Measurements from ENCODE around the gene NEDD4L. TPM values are rescaled to one million over a fixed set of nuclear protein-coding genes. Genes with fewer than 3 reads are reported as not detected.

The NEDD4L gene
- total and polyA plus RNA-seq, 2 donors (not counting 1 experiment from before 2014, with no cell fraction given): 10.3 to 25.7 TPM

- no peaks in the 10 kb centered on the region for H4K20me1 ChIP-seq (ENCODE audit: control insufficient read depth, insufficient read depth, low read length, poor library complexity, severe bottlenecking)
- Mint-ChIP-seq H3K27me3 (no peaks in the 10 kb centered on the region), H3K4me1 (no peaks in the 10 kb centered on the region), H3K4me3 (no peak overlapping the region), H3K9me3 (ENCODE audit: insufficient read depth) (no peaks in the 10 kb centered on the region), H3K27ac (no peak overlapping the region)
- H3K4me1 ChIP-seq (ENCODE audit: control insufficient read depth in 2 of 2, insufficient read depth in 2 of 2, low read length in 2 of 2): no peaks in the 10 kb centered on the region
- intact Hi-C loops (cut with micrococcal nuclease): no loop called here
- H3K9me3 ChIP-seq (ENCODE audit: control extremely low read depth in 1 of 3, control insufficient read depth in 2 of 3, insufficient read depth in 1 of 3, low read length in 2 of 3): no peaks in the 10 kb centered on the region
- ChIA-PET POLR2A (no interaction called here), CTCF (interaction anchor here (0.8 kb wide), 1 partner anchor 10 kb away, joined by 4 read pairs; no protein-coding TSS in a partner anchor)
- no peak overlapping the region for H3K4me3 ChIP-seq (ENCODE audit: control extremely low read depth in 1 of 5, extremely low read depth in 1 of 5, insufficient read depth in 1 of 5, low read depth in 2 of 5, low read length in 4 of 5)
- H3K27ac ChIP-seq (ENCODE audit: low read length in 2 of 2): no peak overlapping the region
- no peak overlapping the region for H3K9ac ChIP-seq (ENCODE audit: low read length)
- DNase-seq: no peak
- TF ChIP-seq EZH2 (IDR thresholded peaks at IDR 0.05; ENCODE audit: borderline replicate concordance, insufficient read depth, low read depth, low read length, poor library complexity, severe bottlenecking) (no peak), CTCF (IDR thresholded peaks at IDR 0.05) (no peak)
- no peak for ATAC-seq (ENCODE audit: low read depth)
- no peaks in the 10 kb centered on the region for H3K27me3 ChIP-seq (replicated peaks in 1 of 4; ENCODE audit: control extremely low read depth in 1 of 4, control insufficient read depth in 3 of 4, insufficient read depth in 4 of 4, low read length in 3 of 4)
- 88% methylated on average over 5 of the region's 8 CpGs for WGBS (ENCODE audit: insufficient coverage)
- no peak overlapping the region for H3K4me2 ChIP-seq (replicated peaks; ENCODE audit: low read depth, low read length, poor library complexity, severe bottlenecking)
- H3K79me2 ChIP-seq (ENCODE audit: control insufficient read depth, insufficient read depth, low read length): no peaks in the 10 kb centered on the region
- no peak overlapping the region for H2AFZ ChIP-seq (ENCODE audit: insufficient read depth, low read depth, low read length, poor library complexity, severe bottlenecking)
- no peaks in the 10 kb centered on the region for H3K36me3 ChIP-seq (replicated peaks in 1 of 2; ENCODE audit: control extremely low read depth in 1 of 2, control insufficient read depth in 1 of 2, extremely low read depth in 1 of 2, insufficient read depth in 2 of 2, low read length in 1 of 2)
Measured at GRCh38 chr18:58355243-58355642, 311.2 kb downstream of the NEDD4L start.

DNA sequence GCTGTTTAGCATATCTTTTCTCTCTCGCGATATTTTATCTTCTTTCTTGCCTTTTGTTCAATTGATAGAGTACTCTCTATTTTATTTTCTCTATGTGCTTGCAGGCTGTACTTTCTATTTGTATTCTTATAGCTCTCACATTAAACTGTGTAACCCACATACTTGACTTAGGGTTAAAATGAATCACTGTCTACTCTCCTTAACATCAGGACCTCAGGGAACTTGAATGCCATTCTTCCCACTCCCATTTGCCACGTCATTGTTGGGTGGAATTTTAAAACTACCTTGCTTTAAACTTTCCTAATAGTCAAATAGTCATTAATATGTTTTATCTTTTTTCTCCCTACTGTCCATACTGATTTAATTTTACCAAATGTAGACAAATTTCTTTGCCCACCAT lies 315.2 kb downstream of the NEDD4L start:
- no peaks in the 10 kb centered on the region for H3K9me3 Mint-ChIP-seq (ENCODE audit: insufficient read depth)
- no peak overlapping the region for H3K4me3 Mint-ChIP-seq
- no peaks in the 10 kb centered on the region for H3K36me3 ChIP-seq (replicated peaks in 1 of 2; ENCODE audit: control extremely low read depth in 1 of 2, control insufficient read depth in 1 of 2, extremely low read depth in 1 of 2, insufficient read depth in 2 of 2, low read length in 1 of 2)
- no peak overlapping the region for H3K4me3 ChIP-seq (ENCODE audit: control extremely low read depth in 1 of 5, extremely low read depth in 1 of 5, insufficient read depth in 1 of 5, low read depth in 2 of 5, low read length in 4 of 5)
- DNase-seq (no peak), ATAC-seq (ENCODE audit: low read depth) (no peak)
- no peaks in the 10 kb centered on the region for H3K4me1 Mint-ChIP-seq
- H3K27ac Mint-ChIP-seq: no peak overlapping the region
- H4K20me1 ChIP-seq (ENCODE audit: control insufficient read depth, insufficient read depth, low read length, poor library complexity, severe bottlenecking): no peaks in the 10 kb centered on the region
- H3K27me3 Mint-ChIP-seq: no peaks in the 10 kb centered on the region
- no peaks in the 10 kb centered on the region for H3K9me3 ChIP-seq (ENCODE audit: control extremely low read depth in 1 of 3, control insufficient read depth in 2 of 3, insufficient read depth in 1 of 3, low read length in 2 of 3)
- no peak overlapping the region for H3K9ac ChIP-seq (ENCODE audit: low read length)
- no peak for TF ChIP-seq CTCF (IDR thresholded peaks at IDR 0.05)
- TF ChIP-seq EZH2 (IDR thresholded peaks at IDR 0.05; ENCODE audit: borderline replicate concordance, insufficient read depth, low read depth, low read length, poor library complexity, severe bottlenecking): no peak
- ChIA-PET CTCF (no interaction called here), POLR2A (no interaction called here)
- H3K79me2 ChIP-seq (ENCODE audit: control insufficient read depth, insufficient read depth, low read length): no peaks in the 10 kb centered on the region
- H3K4me1 ChIP-seq (ENCODE audit: control insufficient read depth in 2 of 2, insufficient read depth in 2 of 2, low read length in 2 of 2): no peaks in the 10 kb centered on the region
- H3K4me2 ChIP-seq (replicated peaks; ENCODE audit: low read depth, low read length, poor library complexity, severe bottlenecking): no peak overlapping the region
- whole genome bisulfite sequencing (ENCODE audit: insufficient coverage): no CpG with 5 or more reads among the region's 3 CpGs
- no peak overlapping the region for H2AFZ ChIP-seq (ENCODE audit: insufficient read depth, low read depth, low read length, poor library complexity, severe bottlenecking)
- no peak overlapping the region for H3K27ac ChIP-seq (ENCODE audit: low read length in 2 of 2)
- intact Hi-C loops (cut with micrococcal nuclease): no loop called here
- H3K27me3 ChIP-seq (replicated peaks in 1 of 4; ENCODE audit: control extremely low read depth in 1 of 4, control insufficient read depth in 3 of 4, insufficient read depth in 4 of 4, low read length in 3 of 4): no peaks in the 10 kb centered on the region

Data from B cell (primary cell).